ENCODE measurements around the gene DCAF8. TPM values are rescaled to one million over a fixed set of nuclear protein-coding genes. Genes with fewer than 3 reads are reported as not detected.
A peak's percentile ranks its signal among the peaks of the same experiment; 100 is the strongest.

DCAF8 gene
- total RNA-seq, 4 donors from 2014 or later, result 121 to 359 (median 202) TPM

DNA sequence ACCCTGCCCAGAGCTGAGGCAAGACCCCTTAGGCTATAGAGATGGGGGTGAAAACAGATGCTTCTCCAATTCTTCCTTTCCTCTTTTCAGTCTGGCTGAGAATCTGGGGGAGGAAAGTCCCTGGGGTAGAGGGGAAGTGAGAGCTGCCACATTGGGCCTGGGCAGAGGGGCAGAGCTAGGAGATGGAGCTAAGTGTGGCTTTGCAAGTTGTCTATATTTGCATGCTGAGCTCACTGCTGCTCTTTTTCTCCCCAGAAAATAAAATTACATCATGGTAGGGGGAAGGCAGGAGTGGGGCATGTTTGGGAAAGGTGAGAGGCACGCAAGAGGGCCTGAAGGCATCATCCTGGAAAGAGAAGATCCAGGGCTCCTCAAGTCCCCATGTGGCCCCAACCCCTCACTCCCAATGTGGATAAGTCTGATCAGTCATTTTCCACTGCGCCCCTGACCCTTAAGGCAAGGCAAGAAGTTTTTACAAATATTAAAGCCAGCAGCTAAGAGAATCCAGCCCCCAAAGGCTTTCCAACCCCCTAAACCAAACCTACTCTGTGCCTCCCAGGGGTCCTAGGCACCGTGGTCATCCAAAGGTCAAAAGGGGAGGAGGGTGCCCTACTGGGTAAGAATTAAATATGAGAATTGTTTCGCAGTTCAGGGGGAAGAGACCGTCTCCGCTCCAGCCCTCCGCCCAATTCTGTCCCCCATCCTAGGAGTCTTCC lies 57.7 kb downstream of the DCAF8 start:
- Histone ChIP-seq H3K4me1 (peaks cover 0 to 16% (median 8%) of the 10 kb centered on the region in 4 donors), H3K27me3 (no peaks in the 10 kb centered on the region), H3K27ac (peak overlapping the region; percentile 86 to 93 (median 88)), H3K4me3 (peak overlapping the region; percentile 78 to 94 (median 84)), H3K9me3 (no peaks in the 10 kb centered on the region), H3K36me3 (peaks cover 0 to 4% (median 0%) of the 10 kb centered on the region in 3 donors)
- no peak for TF ChIP-seq POLR2A (IDR thresholded peaks at IDR 0.05)
- no peak for TF ChIP-seq CTCF (IDR thresholded peaks at IDR 0.05)
- peak in 2 of 3 donors; percentile 62 to 67 for DNase-seq

GRCh38 chr1:160200786-160201185 lies 61.6 kb downstream of the DCAF8 start:
- Histone ChIP-seq H3K27me3 (no peaks in the 10 kb centered on the region), H3K4me3 (no peak overlapping the region), H3K4me1 (peaks cover 0 to 6% (median 2%) of the 10 kb centered on the region in 4 donors), H3K36me3 (no peaks in the 10 kb centered on the region), H3K9me3 (no peaks in the 10 kb centered on the region), H3K27ac (no peak overlapping the region)
- TF ChIP-seq POLR2A (IDR thresholded peaks at IDR 0.05) (no peak), CTCF (IDR thresholded peaks at IDR 0.05) (no peak)
- no peak for DNase-seq

DNA sequence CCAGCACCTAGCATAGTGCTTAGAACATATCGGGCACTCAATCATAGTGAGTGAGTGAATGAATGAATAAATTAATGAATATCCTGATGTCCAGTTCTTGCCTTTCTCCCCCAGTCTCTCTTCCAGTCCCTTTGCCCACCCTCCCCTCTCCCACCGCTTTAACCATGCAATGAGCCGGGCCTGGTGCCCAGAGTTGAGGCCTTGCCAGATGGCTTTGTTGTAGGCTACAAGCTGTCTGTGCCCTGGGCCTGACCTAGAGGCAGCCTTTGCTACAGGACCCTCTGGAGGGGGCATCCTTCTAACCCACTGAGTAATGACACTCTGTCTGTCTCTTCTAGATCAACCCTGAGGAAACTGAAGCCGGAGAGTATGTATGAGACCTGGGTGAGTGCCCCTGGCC lies 65.1 kb downstream of the DCAF8 start:
- Histone ChIP-seq H3K4me1 (peaks cover 0 to 11% (median 2%) of the 10 kb centered on the region in 4 donors), H3K9me3 (no peaks in the 10 kb centered on the region), H3K36me3 (no peaks in the 10 kb centered on the region), H3K27me3 (no peaks in the 10 kb centered on the region), H3K4me3 (no peak overlapping the region), H3K27ac (no peak overlapping the region)
- no peak for TF ChIP-seq POLR2A (IDR thresholded peaks at IDR 0.05)
- TF ChIP-seq CTCF (IDR thresholded peaks at IDR 0.05), result no peak
- no peak for DNase-seq

- DNase-seq, result no peak
- Histone ChIP-seq H3K36me3 (no peaks in the 10 kb centered on the region), H3K27ac (no peak overlapping the region), H3K4me1 (peaks cover 0 to 11% (median 2%) of the 10 kb centered on the region in 4 donors), H3K27me3 (no peaks in the 10 kb centered on the region), H3K9me3 (no peaks in the 10 kb centered on the region), H3K4me3 (no peak overlapping the region)
- TF ChIP-seq POLR2A (IDR thresholded peaks at IDR 0.05) (no peak), CTCF (IDR thresholded peaks at IDR 0.05) (no peak)
Observed at GRCh38 chr1:160196143-160196542, 66.2 kb downstream of the DCAF8 start.

DNA sequence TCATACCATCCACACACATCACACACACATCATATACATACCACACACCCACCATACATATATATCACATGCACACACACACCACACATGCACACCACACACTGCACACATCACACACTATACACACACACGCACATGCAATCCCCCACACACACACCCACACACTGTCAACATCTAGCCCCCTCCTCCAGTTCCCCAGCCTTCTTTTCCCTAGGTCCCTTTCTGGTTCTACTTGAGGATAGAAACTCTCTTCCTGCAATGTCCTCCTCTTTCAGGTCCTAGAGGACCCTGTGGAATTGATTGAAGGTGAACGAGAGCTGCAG lies 67.7 kb downstream of the DCAF8 start:
- H3K27me3 ChIP-seq, result no peaks in the 10 kb centered on the region
- no peak overlapping the region for H3K4me3 ChIP-seq
- TF ChIP-seq CTCF (IDR thresholded peaks at IDR 0.05) (no peak), POLR2A (IDR thresholded peaks at IDR 0.05) (no peak)
- H3K36me3 ChIP-seq, result no peaks in the 10 kb centered on the region
- no peak overlapping the region for H3K27ac ChIP-seq
- H3K9me3 ChIP-seq, result no peaks in the 10 kb centered on the region
- H3K4me1 ChIP-seq, result peaks cover 0 to 11% (median 2%) of the 10 kb centered on the region in 4 donors
- DNase-seq, result no peak
